Keratinocyte (primary cell): ENCODE measurements around the gene DHRS12. TPM values are rescaled to one million over a fixed set of nuclear protein-coding genes. Genes with fewer than 3 reads are reported as not detected.

Source experiments
- DNase-seq: peaks from one replicate; pipeline ENCODE4 v3.0.0-alpha.2; 2011; ENCODE audit warnings: low read depth, missing footprints, low spot score
- FAIRE-seq: peaks from 2 replicates; lab custom pipeline; 2011; peaks lifted over from hg19 to GRCh38; lab: Jason Lieb, UNC
- H2AFZ ChIP-seq: 2 replicates; pipeline ENCODE4 v1.6.0; 2012; ENCODE audit warnings: low read length, control low read depth, inconsistent platforms; ENCODE audit not compliant: control insufficient read depth
- H3K27ac ChIP-seq: 2 replicates; pipeline ENCODE4 v1.5.1; 2011; ENCODE audit warnings: low read length; ENCODE audit not compliant: control insufficient read depth, insufficient read depth
- H3K27me3 ChIP-seq: 3 replicates; pipeline ENCODE4 v1.6.0; 2011; ENCODE audit warnings: low read length; ENCODE audit not compliant: control insufficient read depth, insufficient read depth; ENCODE audit errors: extremely low read depth
- H3K36me3 ChIP-seq, 2 experiments: 2 replicates in 1 of 2; 3 replicates in 1 of 2; pipeline ENCODE4 v1.5.1; 2011; ENCODE audit warnings: low read length in 2 of 2, mild to moderate bottlenecking in 1 of 2; ENCODE audit not compliant: control insufficient read depth in 2 of 2, insufficient read depth in 2 of 2; ENCODE audit errors: extremely low read depth in 1 of 2
- H3K4me1 ChIP-seq: 3 replicates; pipeline ENCODE4 v1.5.1; 2011; ENCODE audit warnings: low read length; ENCODE audit not compliant: control insufficient read depth, insufficient read depth; ENCODE audit errors: extremely low read depth
- H3K4me2 ChIP-seq: 3 replicates; pipeline ENCODE4 v1.6.0; 2011; ENCODE audit warnings: low read depth, low read length; ENCODE audit not compliant: control insufficient read depth, insufficient read depth; ENCODE audit errors: extremely low read depth
- H3K4me3 ChIP-seq, 3 experiments: fragments of 200-600 bp in 1 of 3; sonication (generic) in 1 of 3; 2 replicates in 2 of 3; 3 replicates in 1 of 3; pipeline ENCODE4 v1.5.1; 2011 to 2016; ENCODE audit warnings: low read length in 3 of 3, mild to moderate bottlenecking in 3 of 3, control low read depth in 2 of 3, inconsistent platforms in 1 of 3, low read depth in 1 of 3, mixed read lengths in 1 of 3, mixed run types in 1 of 3, moderate library complexity in 1 of 3; ENCODE audit not compliant: control insufficient read depth in 2 of 3, insufficient read depth in 2 of 3; ENCODE audit errors: extremely low read depth in 1 of 3
- H3K79me2 ChIP-seq: 2 replicates; pipeline ENCODE4 v1.6.0; 2012; ENCODE audit warnings: low read length; ENCODE audit not compliant: control insufficient read depth, insufficient read depth
- H3K9ac ChIP-seq: 3 replicates; pipeline ENCODE4 v1.6.0; 2011; ENCODE audit warnings: low read length; ENCODE audit not compliant: control insufficient read depth, insufficient read depth; ENCODE audit errors: extremely low read depth
- H3K9me1 ChIP-seq: 3 replicates; pipeline ENCODE4 v1.6.0; 2011; ENCODE audit warnings: low read length; ENCODE audit not compliant: control insufficient read depth, insufficient read depth; ENCODE audit errors: extremely low read depth
- H3K9me3 ChIP-seq: 2 replicates; pipeline ENCODE4 v1.5.1; 2012; ENCODE audit warnings: low read depth, low read length; ENCODE audit not compliant: control insufficient read depth
- H4K20me1 ChIP-seq: 3 replicates; pipeline ENCODE4 v1.6.0; 2011; ENCODE audit warnings: low read length; ENCODE audit not compliant: control insufficient read depth, insufficient read depth; ENCODE audit errors: extremely low read depth
- EZH2 ChIP-seq: IDR thresholded peaks from one replicate; pipeline ENCODE4 v1.6.1; 2012; ENCODE audit warnings: inconsistent platforms, mild to moderate bottlenecking, low read length, moderate library complexity
- dilution Hi-C: fragments of 300-500 bp; cut with MboI; formaldehyde crosslinking; loops from one replicate; pipeline ENCODE4 v1.7.0; 2020; ENCODE audit warnings: low sequenced_read_pairs; ENCODE audit not compliant: extremely low pct_ligation_motif_present
- polyA plus RNA-seq, 5 experiments: library from polyadenylated mRNA; depleted of rRNA in 3 of 5; stranded (reverse) in 3 of 5; stranded (forward) in 1 of 5; unstranded in 1 of 5; fragments of >200 nt; gene quantifications; 1 replicate in 1 of 5; 2 replicates in 3 of 5; 3 replicates in 1 of 5; pipeline versions ENCODE4 v1.2.1 to v1.2.3, GENCODE V29; 2011 to 2012; ENCODE audit warnings: missing spikeins in 2 of 5, low read depth in 1 of 5, low replicate concordance in 1 of 5
- TF ChIP-seq, protein P1 (sequence below), 3 experiments: IDR thresholded peaks in 1 of 3; conservative IDR thresholded peaks in 1 of 3; optimal IDR thresholded peaks in 1 of 3; 2 replicates in 2 of 3; 3 replicates in 1 of 3; pipeline versions ENCODE3 to v1.5.1; 2011; ENCODE audit warnings: low read length in 3 of 3, mild to moderate bottlenecking in 3 of 3, moderate library complexity in 2 of 3, control low read depth in 1 of 3, inconsistent platforms in 1 of 3; ENCODE audit not compliant: insufficient read depth in 2 of 3; ENCODE audit errors: extremely low read depth in 1 of 3

Gene DHRS12
- polyA plus RNA-seq, 1 donor (not counting 4 experiments of a cell fraction or from before 2014, with no cell fraction given), result 6.1 TPM

GRCh38 chr13:51763486-51763885 lies 40.5 kb downstream of the DHRS12 start:
- DNase-seq (no peak), FAIRE-seq (no peak)
- Histone ChIP-seq H3K4me2 (no peak overlapping the region), H3K9me3 (no peaks in the 10 kb centered on the region), H3K4me1 (no peaks in the 10 kb centered on the region), H3K27ac (no peak overlapping the region), H3K27me3 (no peaks in the 10 kb centered on the region), H3K79me2 (no peaks in the 10 kb centered on the region), H4K20me1 (no peaks in the 10 kb centered on the region), H3K9ac (no peak overlapping the region), H2AFZ (no peak overlapping the region), H3K36me3 (peaks cover 38 to 39% of the 10 kb centered on the region in 2 experiments), H3K9me1 (no peaks in the 10 kb centered on the region), H3K4me3 (no peak overlapping the region)
- TF ChIP-seq, protein P1, sequence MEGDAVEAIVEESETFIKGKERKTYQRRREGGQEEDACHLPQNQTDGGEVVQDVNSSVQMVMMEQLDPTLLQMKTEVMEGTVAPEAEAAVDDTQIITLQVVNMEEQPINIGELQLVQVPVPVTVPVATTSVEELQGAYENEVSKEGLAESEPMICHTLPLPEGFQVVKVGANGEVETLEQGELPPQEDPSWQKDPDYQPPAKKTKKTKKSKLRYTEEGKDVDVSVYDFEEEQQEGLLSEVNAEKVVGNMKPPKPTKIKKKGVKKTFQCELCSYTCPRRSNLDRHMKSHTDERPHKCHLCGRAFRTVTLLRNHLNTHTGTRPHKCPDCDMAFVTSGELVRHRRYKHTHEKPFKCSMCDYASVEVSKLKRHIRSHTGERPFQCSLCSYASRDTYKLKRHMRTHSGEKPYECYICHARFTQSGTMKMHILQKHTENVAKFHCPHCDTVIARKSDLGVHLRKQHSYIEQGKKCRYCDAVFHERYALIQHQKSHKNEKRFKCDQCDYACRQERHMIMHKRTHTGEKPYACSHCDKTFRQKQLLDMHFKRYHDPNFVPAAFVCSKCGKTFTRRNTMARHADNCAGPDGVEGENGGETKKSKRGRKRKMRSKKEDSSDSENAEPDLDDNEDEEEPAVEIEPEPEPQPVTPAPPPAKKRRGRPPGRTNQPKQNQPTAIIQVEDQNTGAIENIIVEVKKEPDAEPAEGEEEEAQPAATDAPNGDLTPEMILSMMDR (optimal IDR thresholded peaks at IDR 0.05 in 1 of 3, IDR thresholded peaks at IDR 0.05 in 1 of 3, conservative IDR thresholded peaks at IDR 0.05 in 1 of 3; ENCODE audit: extremely low read depth in 1 of 3, insufficient read depth in 2 of 3, low read length in 3 of 3), result no peak
- no peak for TF ChIP-seq EZH2
- dilution Hi-C loops, result no loop called here

- H3K27ac ChIP-seq, result no peak overlapping the region
Observed at GRCh38 chr13:51761643-51762350, 42.2 kb downstream of the DHRS12 start.

More at GRCh38 chr13:51761643-51762350, 42.2 kb downstream of the DHRS12 start:
- H3K27me3 ChIP-seq, result no peaks in the 10 kb centered on the region
- no peaks in the 10 kb centered on the region for H4K20me1 ChIP-seq
- H3K9me3 ChIP-seq, result no peaks in the 10 kb centered on the region
- H3K4me2 ChIP-seq, result no peak overlapping the region
- no peak overlapping the region for H2AFZ ChIP-seq
- DNase-seq, result no peak
- H3K4me1 ChIP-seq, result no peaks in the 10 kb centered on the region
- H3K9ac ChIP-seq, result no peak overlapping the region
- no peaks in the 10 kb centered on the region for H3K79me2 ChIP-seq
- FAIRE-seq, result no peak
- H3K36me3 ChIP-seq, result peaks cover 36 to 39% of the 10 kb centered on the region in 2 experiments
- no peak for TF ChIP-seq EZH2
- TF ChIP-seq, protein P1 (optimal IDR thresholded peaks at IDR 0.05 in 1 of 3, IDR thresholded peaks at IDR 0.05 in 1 of 3, conservative IDR thresholded peaks at IDR 0.05 in 1 of 3; ENCODE audit: extremely low read depth in 1 of 3, insufficient read depth in 2 of 3, low read length in 3 of 3), result no peak
- dilution Hi-C loops, result no loop called here
- H3K9me1 ChIP-seq, result no peaks in the 10 kb centered on the region
- no peak overlapping the region for H3K4me3 ChIP-seq
